IPS DF 6.9 (cell line): ENCODE data around the gene RAPGEF1.
A peak's percentile ranks its signal among the peaks of the same experiment; 100 is the strongest.
"Not testable (repeated sequence)": the region's sequence is repeated elsewhere in the genome, so short reads cannot be mapped to it uniquely, and the experiment has no call there.

Experiments used
- DNase-seq: peaks from one replicate; pipeline ENCODE4 v3.0.0-alpha.2; 2013; ENCODE audit warnings: low read depth, low spot score
- H3K27ac ChIP-seq: one replicate; pipeline ENCODE4 v1.5.1; 2013; ENCODE audit warnings: low read length, control low read depth
- H3K27me3 ChIP-seq: 2 replicates; pipeline ENCODE4 v1.6.1; 2013; ENCODE audit warnings: mild to moderate bottlenecking, low read length; ENCODE audit not compliant: control insufficient read depth, insufficient read depth
- H3K36me3 ChIP-seq: 2 replicates; pipeline ENCODE4 v1.6.1; 2013; ENCODE audit warnings: low read length; ENCODE audit not compliant: control insufficient read depth, insufficient read depth
- H3K4me1 ChIP-seq: 2 replicates; pipeline ENCODE4 v1.6.1; 2013; ENCODE audit warnings: low read length; ENCODE audit not compliant: control insufficient read depth, insufficient read depth
- H3K4me3 ChIP-seq: 2 replicates; pipeline ENCODE4 v1.5.1; 2013; ENCODE audit warnings: mild to moderate bottlenecking, low read length
- H3K9me3 ChIP-seq: 2 replicates; pipeline ENCODE4 v1.6.1; 2013; ENCODE audit warnings: low read length, inconsistent platforms; ENCODE audit not compliant: control insufficient read depth, insufficient read depth
- WGBS: extraction: QIAGEN DNeasy Blood & Tissue Kit; methylation state at CpG from one replicate; pipeline ENCODE4 v1.1.7; 2013; ENCODE audit warnings: mixed read lengths, missing lambda C conversion rate; ENCODE audit not compliant: insufficient read length, insufficient coverage; 5-methylcytosine and 5-hydroxymethylcytosine counted together

RAPGEF1 gene

GRCh38 chr9:131661568-131662288, 78.1 kb downstream of the RAPGEF1 start:
- Histone ChIP-seq H3K9me3 (no peaks in the 10 kb centered on the region), H3K4me3 (no peak overlapping the region), H3K4me1 (peaks cover 5% of the 10 kb centered on the region; the same call in 1 of the 2 replicates), H3K27ac (no peak overlapping the region), H3K27me3 (no peaks in the 10 kb centered on the region), H3K36me3 (no peaks in the 10 kb centered on the region)
- no peak for DNase-seq
- WGBS: no CpG with 5 or more reads among the region's 6 CpGs

DNA sequence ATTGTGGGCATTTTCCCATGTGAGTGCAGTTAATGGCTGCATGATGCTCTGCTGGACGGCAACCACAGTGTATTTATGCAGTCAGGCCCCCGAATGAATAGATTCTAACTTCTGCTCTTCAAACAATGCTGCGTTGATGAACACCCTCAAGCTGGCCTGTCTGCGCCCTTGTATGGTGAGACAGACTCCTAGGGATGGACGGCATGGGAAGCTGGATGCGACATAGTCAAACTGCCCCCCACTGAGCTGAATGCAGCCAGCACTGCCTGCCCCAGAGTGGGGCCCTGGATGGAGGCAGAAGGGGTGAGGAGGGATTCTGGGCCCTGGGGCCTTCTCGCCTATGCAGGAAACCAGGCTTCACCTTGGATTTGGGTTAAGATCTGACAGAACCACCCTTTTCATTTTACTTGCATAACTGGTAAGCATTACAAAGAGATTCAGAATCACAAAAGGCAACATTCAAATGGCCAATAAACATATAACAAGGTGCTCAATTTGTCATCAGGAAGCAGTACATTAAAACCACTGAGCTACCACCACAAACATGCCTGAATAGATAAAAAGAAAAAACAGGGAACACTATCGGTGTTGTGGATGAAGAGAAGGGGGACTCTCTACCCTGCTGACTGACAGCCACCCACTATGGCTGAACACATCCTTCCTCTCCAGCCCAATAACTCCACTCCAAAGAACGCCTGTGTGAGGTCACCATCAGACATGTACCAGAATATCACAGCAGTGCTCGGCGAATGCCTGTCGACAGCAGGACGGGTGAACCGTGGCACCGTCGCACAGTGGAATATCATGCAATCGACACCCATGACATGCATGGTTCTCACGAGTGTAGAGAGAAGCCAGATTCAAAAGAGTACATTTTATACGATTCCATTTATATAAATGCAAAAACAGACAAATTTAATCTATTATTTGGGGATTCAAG, 79.1 kb downstream of the RAPGEF1 start:
- Histone ChIP-seq H3K4me3 (no peak overlapping the region), H3K36me3 (no peaks in the 10 kb centered on the region), H3K27ac (peak overlapping the region; percentile 37), H3K4me1 (peaks cover 5% of the 10 kb centered on the region; the same call in 1 of the 2 replicates), H3K9me3 (no peaks in the 10 kb centered on the region), H3K27me3 (no peaks in the 10 kb centered on the region)
- peak; percentile 43 for DNase-seq
- WGBS: no CpG with 5 or more reads among the region's 19 CpGs

DNA sequence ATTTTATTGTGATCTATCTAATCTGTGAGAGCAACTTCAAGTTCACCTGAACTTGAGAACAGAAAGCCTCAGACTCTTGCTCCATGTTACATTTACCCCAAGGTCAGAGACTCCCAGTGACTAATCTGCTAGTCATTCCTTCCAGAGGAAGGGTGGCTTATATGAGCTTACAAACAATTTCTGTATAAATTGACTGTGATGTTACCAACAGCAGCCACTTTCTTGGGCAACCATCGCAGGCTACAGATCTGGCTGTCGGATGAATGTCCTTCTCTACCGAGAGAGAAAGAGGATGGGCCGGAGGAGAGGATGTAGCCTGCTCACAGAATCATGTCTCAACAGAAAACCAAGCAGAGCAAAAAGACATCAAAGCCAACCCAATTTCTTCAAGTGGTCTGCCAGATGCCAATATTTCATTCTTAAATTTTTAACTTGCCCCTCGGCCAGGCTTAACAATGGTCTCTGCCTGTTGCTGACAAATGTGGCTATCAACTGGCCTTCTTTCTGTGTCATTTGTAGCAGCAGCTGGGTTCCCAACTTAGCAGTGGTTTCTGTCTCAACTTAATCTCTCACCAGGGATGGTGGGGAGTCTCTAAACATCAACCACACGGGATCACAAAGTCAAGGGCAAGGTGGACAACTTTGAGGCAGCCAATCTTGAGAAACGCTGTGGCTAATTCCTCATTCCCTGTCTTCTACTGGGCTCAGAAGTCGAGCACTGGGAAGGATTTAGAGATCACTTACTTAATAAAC, 81.3 kb downstream of the RAPGEF1 start:
- DNase-seq: no peak
- WGBS: no CpG with 5 or more reads among the region's 8 CpGs
- peaks cover 10% of the 10 kb centered on the region; the same call in 1 of the 2 replicates for H3K4me1 ChIP-seq

GRCh38 chr9:131657940-131658339, 81.9 kb downstream of the RAPGEF1 start:
- Histone ChIP-seq H3K36me3 (no peaks in the 10 kb centered on the region), H3K27me3 (no peaks in the 10 kb centered on the region), H3K4me3 (no peak overlapping the region), H3K4me1 (peaks cover 10% of the 10 kb centered on the region; the same call in 1 of the 2 replicates), H3K27ac (no peak overlapping the region), H3K9me3 (no peaks in the 10 kb centered on the region)
- no peak for DNase-seq
- no CpG with 5 or more reads among the region's 5 CpGs for WGBS

More for the DNA sequence above, 81.3 kb downstream of the RAPGEF1 start:
- Histone ChIP-seq H3K27ac (no peak overlapping the region), H3K27me3 (no peaks in the 10 kb centered on the region), H3K36me3 (no peaks in the 10 kb centered on the region), H3K9me3 (no peaks in the 10 kb centered on the region), H3K4me3 (no peak overlapping the region)

DNA sequence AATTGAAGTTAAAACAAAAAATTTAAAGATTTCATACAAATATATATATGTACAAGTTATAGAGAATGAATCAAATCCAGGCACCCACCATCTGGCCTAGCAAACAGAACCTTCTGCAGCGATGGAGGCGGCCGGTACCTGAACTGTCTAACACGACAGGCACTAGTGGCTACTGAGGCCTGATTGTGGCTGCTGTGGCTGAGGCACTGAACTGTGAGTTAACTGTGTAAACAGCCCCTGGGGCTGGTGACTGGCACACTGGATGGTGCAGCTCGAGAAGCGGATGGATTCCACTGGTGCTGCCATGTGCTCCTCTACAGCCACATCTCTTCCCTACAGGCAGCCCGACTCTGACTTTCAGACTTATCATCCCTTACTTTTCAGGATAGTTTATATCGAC, 82.4 kb downstream of the RAPGEF1 start:
- H3K27ac ChIP-seq: no peak overlapping the region
- no peaks in the 10 kb centered on the region for H3K27me3 ChIP-seq
- no peaks in the 10 kb centered on the region for H3K9me3 ChIP-seq
- no peak overlapping the region for H3K4me3 ChIP-seq
- H3K4me1 ChIP-seq: peaks cover 10% of the 10 kb centered on the region; the same call in 1 of the 2 replicates
- no peaks in the 10 kb centered on the region for H3K36me3 ChIP-seq
- WGBS: no CpG with 5 or more reads among the region's 8 CpGs
- no peak for DNase-seq

DNA sequence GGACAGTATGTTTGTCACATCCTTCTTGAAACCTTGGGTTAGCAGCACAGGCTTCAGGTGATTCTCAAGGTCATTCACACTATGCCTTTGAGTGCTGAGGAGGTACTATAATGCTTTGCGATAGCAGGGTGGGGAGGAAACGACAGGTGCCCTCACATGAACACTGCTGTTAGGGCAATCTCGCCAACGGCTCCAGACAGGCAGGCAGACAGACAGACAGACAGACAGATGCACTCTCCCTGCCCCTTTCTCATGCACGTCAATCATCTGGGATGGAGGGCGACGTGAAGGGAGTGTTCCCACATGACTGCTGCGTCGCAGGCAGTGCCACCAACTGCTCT, 82.9 kb downstream of the RAPGEF1 start:
- DNase-seq: no peak
- Histone ChIP-seq H3K4me1 (peaks cover 9% of the 10 kb centered on the region; the same call in 1 of the 2 replicates), H3K9me3 (no peaks in the 10 kb centered on the region), H3K36me3 (no peaks in the 10 kb centered on the region), H3K4me3 (no peak overlapping the region), H3K27me3 (no peaks in the 10 kb centered on the region), H3K27ac (no peak overlapping the region)
- WGBS: no CpG with 5 or more reads among the region's 9 CpGs

DNA sequence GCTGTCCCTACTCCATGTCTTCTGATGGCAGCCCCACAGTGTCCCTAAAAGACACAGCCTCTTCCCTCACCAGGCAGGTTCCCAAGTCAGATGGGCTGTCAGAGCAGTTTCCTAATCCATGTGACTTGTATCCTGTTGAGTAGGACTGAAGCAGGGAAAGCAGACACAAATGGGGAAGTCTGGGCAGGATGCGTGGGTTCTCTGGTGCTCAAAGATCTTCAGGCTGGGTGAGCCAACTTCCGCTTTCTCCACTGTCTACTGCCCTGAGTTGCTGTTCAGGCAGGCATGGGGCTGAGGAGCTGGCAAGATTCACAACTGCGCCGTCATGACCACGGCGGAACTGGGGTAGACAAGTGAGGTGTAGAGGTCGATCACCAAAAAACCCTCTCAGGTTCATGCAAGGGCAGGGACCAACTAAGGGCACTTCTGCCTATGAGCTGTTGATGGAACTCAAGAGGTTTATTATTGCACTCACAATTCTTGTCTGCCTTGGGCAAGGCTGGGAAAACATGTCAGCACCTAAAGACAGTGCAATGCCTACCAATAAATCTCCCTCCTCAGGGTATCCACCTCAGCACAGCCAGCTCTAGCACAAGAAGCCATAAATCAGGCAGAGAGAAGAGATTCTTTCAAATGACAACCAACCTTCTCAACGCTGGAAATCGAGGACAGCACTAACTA, 83.4 kb downstream of the RAPGEF1 start:
- H3K4me3 ChIP-seq: no peak overlapping the region
- no peak for DNase-seq
- peaks cover 8% of the 10 kb centered on the region; the same call in 1 of the 2 replicates for H3K4me1 ChIP-seq

GRCh38 chr9:131654369-131654768, 85.5 kb downstream of the RAPGEF1 start:
- H3K36me3 ChIP-seq, H3K4me3 ChIP-seq, H3K27ac ChIP-seq, DNase-seq, H3K27me3 ChIP-seq, H3K9me3 ChIP-seq, H3K4me1 ChIP-seq: not testable (repeated sequence)
- no CpG with 5 or more reads among the region's 5 CpGs for WGBS

More for the DNA sequence above, 83.4 kb downstream of the RAPGEF1 start:
- no peaks in the 10 kb centered on the region for H3K27me3 ChIP-seq
- no CpG with 5 or more reads among the region's 9 CpGs for WGBS
- no peaks in the 10 kb centered on the region for H3K9me3 ChIP-seq
- H3K36me3 ChIP-seq: no peaks in the 10 kb centered on the region
- H3K27ac ChIP-seq: no peak overlapping the region

- Histone ChIP-seq H3K4me3 (no peak overlapping the region), H3K4me1 (peaks cover 5% of the 10 kb centered on the region; the same call in 1 of the 2 replicates), H3K9me3 (no peaks in the 10 kb centered on the region), H3K27me3 (no peaks in the 10 kb centered on the region), H3K36me3 (no peaks in the 10 kb centered on the region), H3K27ac (no peak overlapping the region)
- DNase-seq: no peak
- WGBS: no CpG with 5 or more reads among the region's 3 CpGs
These were observed 88.3 kb downstream of the RAPGEF1 start for GRCh38 chr9:131651599-131651998.
